IMR-90 (cell line): ENCODE results near the gene ADGRG7. TPM values are rescaled to one million over a fixed set of nuclear protein-coding genes. Genes with fewer than 3 reads are reported as not detected.

Source experiments
- ATAC-seq: fragments of 200-7000 bp; cut with Tn5 transposase; 2 replicates; pipeline ENCODE4 v1.9.1; 2020; ENCODE audit warnings: low read depth, mild to moderate bottlenecking, moderate library complexity
- BruUV-seq: library from RNA; stranded (reverse); fragments of 400-500 nt; replicated peaks from 2 replicates; lab custom pipeline; 2021; lab: Mats Ljungman, UMichigan
- CTCF ChIA-PET: fragments of 300-600 bp; formaldehyde crosslinking; extraction: SDS; loops from one replicate; lab custom pipeline; 2021; ENCODE audit warnings: antibody characterized with exemption; lab: Yijun Ruan, JAX
- POLR2A ChIA-PET: fragments of 300-600 bp; sonication (Branson Sonifier 250); formaldehyde crosslinking; loops from one replicate; lab custom pipeline; 2022; ENCODE audit warnings: antibody characterized with exemption; ENCODE audit not compliant: unreplicated experiment; lab: Charles Lee
- DNase-seq: peaks from one replicate; pipeline ENCODE4 v3.0.0; 2013
- H2AFZ ChIP-seq: replicated peaks from 2 replicates; pipeline ENCODE3; 2013; ENCODE audit warnings: low read length, mild to moderate bottlenecking; ENCODE audit not compliant: poor library complexity
- H2AK5ac ChIP-seq: 2 replicates; pipeline ENCODE4 v1.6.1; 2013; ENCODE audit warnings: low read depth, low read length, inconsistent platforms
- H2AK9ac ChIP-seq: replicated peaks from 2 replicates; pipeline ENCODE3; 2013; ENCODE audit warnings: mild to moderate bottlenecking, low read depth, low read length, moderate library complexity; ENCODE audit not compliant: poor library complexity
- H2BK120ac ChIP-seq: 2 replicates; pipeline ENCODE4 v1.6.1; 2013; ENCODE audit warnings: low read depth, low read length, inconsistent platforms
- H2BK15ac ChIP-seq: 3 replicates; pipeline ENCODE4 v1.6.1; 2013; ENCODE audit warnings: low read depth, low read length, inconsistent platforms
- H2BK20ac ChIP-seq: 2 replicates; pipeline ENCODE4 v1.6.1; 2013; ENCODE audit warnings: low read depth, mild to moderate bottlenecking, inconsistent platforms, low read length, moderate library complexity
- H2BK5ac ChIP-seq: 2 replicates; pipeline ENCODE4 v1.6.1; 2013; ENCODE audit warnings: mild to moderate bottlenecking, low read depth, low read length, inconsistent platforms; ENCODE audit not compliant: poor library complexity, severe bottlenecking
- H3K14ac ChIP-seq: replicated peaks from 2 replicates; pipeline ENCODE4 v1.6.1; 2013; ENCODE audit warnings: low read depth, low read length, inconsistent platforms
- H3K18ac ChIP-seq: 2 replicates; pipeline ENCODE4 v1.6.1; 2013; ENCODE audit warnings: low read depth, low read length, control low read depth
- H3K23ac ChIP-seq: 2 replicates; pipeline ENCODE4 v1.6.1; 2013; ENCODE audit warnings: low read depth, low read length, inconsistent platforms
- H3K27ac ChIP-seq: 2 replicates; pipeline ENCODE4 v1.5.1; 2013; ENCODE audit warnings: mild to moderate bottlenecking, control low read depth, low read length; ENCODE audit not compliant: insufficient read depth
- H3K27me3 ChIP-seq: 2 replicates; pipeline ENCODE4 v1.6.1; 2013; ENCODE audit warnings: low read length; ENCODE audit not compliant: control insufficient read depth, insufficient read depth
- H3K36me3 ChIP-seq: 2 replicates; pipeline ENCODE4 v1.6.1; 2013; ENCODE audit warnings: low read length, mixed read lengths; ENCODE audit not compliant: control insufficient read depth, insufficient read depth
- H3K4ac ChIP-seq: 2 replicates; pipeline ENCODE4 v1.6.1; 2013; ENCODE audit warnings: low read depth, low read length, inconsistent platforms
- H3K4me1 ChIP-seq: 2 replicates; pipeline ENCODE4 v1.6.1; 2013; ENCODE audit warnings: low read length, mixed read lengths; ENCODE audit not compliant: control insufficient read depth, insufficient read depth
- H3K4me2 ChIP-seq: 2 replicates; pipeline ENCODE4 v1.6.1; 2013; ENCODE audit warnings: low read depth, mild to moderate bottlenecking, control low read depth, low read length, moderate library complexity
- H3K4me3 ChIP-seq: 2 replicates; pipeline ENCODE4 v1.5.1; 2013; ENCODE audit warnings: low read depth, mild to moderate bottlenecking, control low read depth, low read length, moderate library complexity; ENCODE audit not compliant: insufficient read depth
- H3K56ac ChIP-seq: 2 replicates; pipeline ENCODE4 v1.6.1; 2013; ENCODE audit warnings: low read length, inconsistent platforms; ENCODE audit not compliant: insufficient read depth; ENCODE audit errors: extremely low read depth
- H3K79me1 ChIP-seq, 2 experiments: 2 replicates each; pipeline ENCODE4 v1.6.1; 2013; ENCODE audit warnings: low read length in 2 of 2, inconsistent platforms in 1 of 2, low read depth in 1 of 2
- H3K9ac ChIP-seq: 2 replicates; pipeline ENCODE4 v1.6.1; 2013; ENCODE audit warnings: low read depth, low read length, control low read depth
- H3K9me1 ChIP-seq: 2 replicates; pipeline ENCODE4 v1.6.1; 2013; ENCODE audit warnings: low read length, inconsistent platforms; ENCODE audit not compliant: insufficient read depth
- H3K9me3 ChIP-seq: 2 replicates; pipeline ENCODE4 v1.6.1; 2013; ENCODE audit warnings: low read length; ENCODE audit not compliant: control insufficient read depth, insufficient read depth
- H4K20me1 ChIP-seq: 2 replicates; pipeline ENCODE4 v1.6.1; 2013; ENCODE audit warnings: low read length, inconsistent platforms; ENCODE audit not compliant: insufficient read depth
- H4K5ac ChIP-seq: 2 replicates; pipeline ENCODE4 v1.6.1; 2013; ENCODE audit warnings: mild to moderate bottlenecking, low read depth, low read length, control low read depth
- H4K8ac ChIP-seq, 2 experiments: 2 replicates each; pipeline ENCODE4 v1.6.1; 2013; ENCODE audit warnings: low read depth in 2 of 2, low read length in 2 of 2, control low read depth in 1 of 2, inconsistent platforms in 1 of 2
- H4K91ac ChIP-seq: 2 replicates; pipeline ENCODE4 v1.6.1; 2013; ENCODE audit warnings: low read depth, low read length, inconsistent platforms; ENCODE audit not compliant: insufficient read depth
- BHLHE40 ChIP-seq: fragments of 150-350 bp; IDR thresholded peaks from 2 replicates; pipeline ENCODE4 v1.6.1; 2016; ENCODE audit warnings: mild to moderate bottlenecking, low read depth, low read length
- CEBPB ChIP-seq: IDR thresholded peaks from 2 replicates; pipeline ENCODE4 v1.6.1; 2012; ENCODE audit warnings: low read depth, low read length, improper control_type of control experiment
- CHD1 ChIP-seq: IDR thresholded peaks from 2 replicates; pipeline ENCODE4 v1.6.1; 2012; ENCODE audit warnings: low read depth, low read length, improper control_type of control experiment
- FOS ChIP-seq: fragments of 150-350 bp; IDR thresholded peaks from 2 replicates; pipeline ENCODE4 v1.6.1; 2016; ENCODE audit warnings: low read depth, low read length
- MAFK ChIP-seq: IDR thresholded peaks from 2 replicates; pipeline ENCODE4 v1.6.1; 2012; ENCODE audit warnings: low read depth, low read length, improper control_type of control experiment
- MAZ ChIP-seq: IDR thresholded peaks from 2 replicates; pipeline ENCODE4 v1.6.1; 2012; ENCODE audit warnings: low read depth, mild to moderate bottlenecking, low read length, improper control_type of control experiment, moderate library complexity, borderline replicate concordance
- MXI1 ChIP-seq: IDR thresholded peaks from 2 replicates; pipeline ENCODE4 v1.6.1; 2012; ENCODE audit warnings: low read depth, mild to moderate bottlenecking, low read length, moderate library complexity, borderline replicate concordance
- NFE2L2 ChIP-seq: fragments of 150-350 bp; IDR thresholded peaks from 2 replicates; pipeline ENCODE4 v1.6.1; 2016; ENCODE audit warnings: low read depth, mild to moderate bottlenecking, low read length
- POLR2A ChIP-seq: IDR thresholded peaks from 2 replicates; pipeline ENCODE4 v1.6.1; 2012; ENCODE audit warnings: mild to moderate bottlenecking, low read depth, low read length
- RAD21 ChIP-seq: IDR thresholded peaks from 2 replicates; pipeline ENCODE4 v1.6.1; 2012; ENCODE audit warnings: low read length, improper control_type of control experiment
- RCOR1 ChIP-seq: IDR thresholded peaks from 2 replicates; pipeline ENCODE4 v1.6.1; 2012; ENCODE audit warnings: mild to moderate bottlenecking, low read length, improper control_type of control experiment; ENCODE audit not compliant: insufficient replicate concordance
- RFX5 ChIP-seq: IDR thresholded peaks from 2 replicates; pipeline ENCODE4 v1.8.0; 2012; ENCODE audit warnings: low read depth, mild to moderate bottlenecking, low read length, moderate library complexity
- SMC3 ChIP-seq: fragments of 150-350 bp; IDR thresholded peaks from 2 replicates; pipeline ENCODE4 v1.6.1; 2016; ENCODE audit warnings: low read depth, mild to moderate bottlenecking, antibody characterized with exemption, low read length, moderate library complexity
- dilution Hi-C: fragments of 300-500 bp; cut with HindIII; formaldehyde crosslinking; loops from one replicate; pipeline ENCODE4 v1.14.3; 2018; ENCODE audit warnings: low sequenced_read_pairs; ENCODE audit not compliant: unreplicated experiment
- in situ Hi-C: fragments of 300-500 bp; cut with MboI; formaldehyde crosslinking; loops from 3 replicates; pipeline ENCODE4 v1.14.3; 2019; ENCODE audit warnings: low sequenced_read_pairs, inconsistent platforms, mixed read lengths
- intact Hi-C: fragments of 100-400 bp; cut with micrococcal nuclease; formaldehyde crosslinking; loops from 2 replicates; pipeline ENCODE4 v1.10.0; 2022
- polyA plus RNA-seq, 3 experiments: library from polyadenylated mRNA; depleted of rRNA; stranded (reverse); fragments of >200 nt; gene quantifications; 2 replicates each; pipeline ENCODE4 v1.2.3, GENCODE V29; 2012; ENCODE audit warnings: low replicate concordance in 1 of 3
- total RNA-seq: library from RNA; depleted of rRNA; stranded (reverse); fragments of >200 nt; gene quantifications from 2 replicates; pipeline ENCODE4 v1.2.3, GENCODE V29; 2012
- TF ChIP-seq, protein P1 (sequence below): fragments of 150-350 bp; IDR thresholded peaks from 2 replicates; pipeline ENCODE4 v1.6.1; 2016; ENCODE audit warnings: low read depth, mild to moderate bottlenecking, low read length, moderate library complexity, borderline replicate concordance
- TF ChIP-seq, protein P2 (sequence below): conservative IDR thresholded peaks from 2 replicates; pipeline ENCODE4 v1.5.1; 2012; ENCODE audit warnings: mild to moderate bottlenecking, low read depth, low read length, improper control_type of control experiment
- TF ChIP-seq, protein P3 (sequence below): fragments of 150-350 bp; IDR thresholded peaks from 2 replicates; pipeline ENCODE4 v1.6.1; 2017; ENCODE audit warnings: mild to moderate bottlenecking, antibody characterized with exemption, low read length, low read depth

Gene ADGRG7
- total and polyA plus RNA-seq, 2 of the 4 experiments (the other 2 are of a cell fraction) = not detected

DNA sequence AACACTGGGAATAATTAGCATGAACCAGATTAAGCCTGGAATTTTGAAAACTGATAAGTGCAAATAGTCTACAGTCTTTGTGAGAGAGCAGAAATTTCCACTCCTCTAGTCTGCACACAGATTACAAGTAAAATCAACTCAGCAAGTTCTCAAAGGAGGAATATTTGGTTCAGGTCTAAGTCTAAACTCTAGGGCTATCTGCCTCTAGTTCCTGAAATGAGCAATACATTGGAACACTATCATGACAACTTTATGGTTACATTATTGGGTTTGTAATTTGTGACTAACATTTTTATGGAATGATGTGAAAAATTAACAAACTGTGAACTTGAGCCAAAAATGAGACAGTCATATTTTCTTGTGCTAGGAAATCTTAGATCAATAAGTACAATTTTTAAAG lies 30.8 kb upstream of the ADGRG7 start:
- H4K91ac ChIP-seq = no peak overlapping the region
- no peaks in the 10 kb centered on the region for H4K20me1 ChIP-seq
- no peak overlapping the region for H2BK15ac ChIP-seq
- H3K79me1 ChIP-seq = no peaks in the 10 kb centered on the region
- H3K9ac ChIP-seq = no peak overlapping the region
- no peak overlapping the region for H3K4ac ChIP-seq
- H3K56ac ChIP-seq = no peak overlapping the region
- no peak overlapping the region for H2BK120ac ChIP-seq
- H4K5ac ChIP-seq = no peak overlapping the region
- no peak overlapping the region for H2BK5ac ChIP-seq
- peaks cover 2% of the 10 kb centered on the region; the same call in 1 of the 2 replicates for H3K36me3 ChIP-seq
- no peak overlapping the region for H2AK5ac ChIP-seq
- H3K14ac ChIP-seq = no peak overlapping the region
- no peak for DNase-seq
- dilution Hi-C loops (no loop called here), in situ Hi-C loops (no loop called here), intact Hi-C loops (no loop called here)
- no peak overlapping the region for H4K8ac ChIP-seq
- H2AFZ ChIP-seq = no peak overlapping the region
- BruUV-seq = no TSS peak
- H3K27me3 ChIP-seq = no peaks in the 10 kb centered on the region
- H3K27ac ChIP-seq = no peak overlapping the region
- ChIA-PET POLR2A (no interaction called here), CTCF (interaction anchor here (1.3 kb wide), 1 partner anchor 13 kb away, joined by 3 read pairs; no protein-coding TSS in a partner anchor)
- no peak overlapping the region for H3K18ac ChIP-seq
- no peak overlapping the region for H3K23ac ChIP-seq
- no peak overlapping the region for H2BK20ac ChIP-seq
- TF ChIP-seq BHLHE40 (no peak), RFX5 (no peak), CHD1 (no peak), FOS (no peak), MXI1 (no peak), RAD21 (no peak), RCOR1 (no peak), POLR2A (no peak), MAFK (no peak), MAZ (no peak), CEBPB (no peak), NFE2L2 (no peak), SMC3 (no peak)
- TF ChIP-seq, protein P1, sequence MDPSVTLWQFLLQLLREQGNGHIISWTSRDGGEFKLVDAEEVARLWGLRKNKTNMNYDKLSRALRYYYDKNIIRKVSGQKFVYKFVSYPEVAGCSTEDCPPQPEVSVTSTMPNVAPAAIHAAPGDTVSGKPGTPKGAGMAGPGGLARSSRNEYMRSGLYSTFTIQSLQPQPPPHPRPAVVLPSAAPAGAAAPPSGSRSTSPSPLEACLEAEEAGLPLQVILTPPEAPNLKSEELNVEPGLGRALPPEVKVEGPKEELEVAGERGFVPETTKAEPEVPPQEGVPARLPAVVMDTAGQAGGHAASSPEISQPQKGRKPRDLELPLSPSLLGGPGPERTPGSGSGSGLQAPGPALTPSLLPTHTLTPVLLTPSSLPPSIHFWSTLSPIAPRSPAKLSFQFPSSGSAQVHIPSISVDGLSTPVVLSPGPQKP = no peak
- TF ChIP-seq, protein P2, sequence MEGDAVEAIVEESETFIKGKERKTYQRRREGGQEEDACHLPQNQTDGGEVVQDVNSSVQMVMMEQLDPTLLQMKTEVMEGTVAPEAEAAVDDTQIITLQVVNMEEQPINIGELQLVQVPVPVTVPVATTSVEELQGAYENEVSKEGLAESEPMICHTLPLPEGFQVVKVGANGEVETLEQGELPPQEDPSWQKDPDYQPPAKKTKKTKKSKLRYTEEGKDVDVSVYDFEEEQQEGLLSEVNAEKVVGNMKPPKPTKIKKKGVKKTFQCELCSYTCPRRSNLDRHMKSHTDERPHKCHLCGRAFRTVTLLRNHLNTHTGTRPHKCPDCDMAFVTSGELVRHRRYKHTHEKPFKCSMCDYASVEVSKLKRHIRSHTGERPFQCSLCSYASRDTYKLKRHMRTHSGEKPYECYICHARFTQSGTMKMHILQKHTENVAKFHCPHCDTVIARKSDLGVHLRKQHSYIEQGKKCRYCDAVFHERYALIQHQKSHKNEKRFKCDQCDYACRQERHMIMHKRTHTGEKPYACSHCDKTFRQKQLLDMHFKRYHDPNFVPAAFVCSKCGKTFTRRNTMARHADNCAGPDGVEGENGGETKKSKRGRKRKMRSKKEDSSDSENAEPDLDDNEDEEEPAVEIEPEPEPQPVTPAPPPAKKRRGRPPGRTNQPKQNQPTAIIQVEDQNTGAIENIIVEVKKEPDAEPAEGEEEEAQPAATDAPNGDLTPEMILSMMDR = no peak
- TF ChIP-seq, protein P3, sequence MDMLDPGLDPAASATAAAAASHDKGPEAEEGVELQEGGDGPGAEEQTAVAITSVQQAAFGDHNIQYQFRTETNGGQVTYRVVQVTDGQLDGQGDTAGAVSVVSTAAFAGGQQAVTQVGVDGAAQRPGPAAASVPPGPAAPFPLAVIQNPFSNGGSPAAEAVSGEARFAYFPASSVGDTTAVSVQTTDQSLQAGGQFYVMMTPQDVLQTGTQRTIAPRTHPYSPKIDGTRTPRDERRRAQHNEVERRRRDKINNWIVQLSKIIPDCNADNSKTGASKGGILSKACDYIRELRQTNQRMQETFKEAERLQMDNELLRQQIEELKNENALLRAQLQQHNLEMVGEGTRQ = no peak
- peaks cover 3% of the 10 kb centered on the region; the same call in 1 of the 2 replicates for H3K4me1 ChIP-seq
- H3K9me1 ChIP-seq = peaks cover 6% of the 10 kb centered on the region
- no peak overlapping the region for H2AK9ac ChIP-seq
- no peak for ATAC-seq
- no peaks in the 10 kb centered on the region for H3K9me3 ChIP-seq
- no peak overlapping the region for H3K4me3 ChIP-seq
- no peak overlapping the region for H3K4me2 ChIP-seq
